ENCODE data around the gene NKIRAS1.

Gene NKIRAS1

DNA sequence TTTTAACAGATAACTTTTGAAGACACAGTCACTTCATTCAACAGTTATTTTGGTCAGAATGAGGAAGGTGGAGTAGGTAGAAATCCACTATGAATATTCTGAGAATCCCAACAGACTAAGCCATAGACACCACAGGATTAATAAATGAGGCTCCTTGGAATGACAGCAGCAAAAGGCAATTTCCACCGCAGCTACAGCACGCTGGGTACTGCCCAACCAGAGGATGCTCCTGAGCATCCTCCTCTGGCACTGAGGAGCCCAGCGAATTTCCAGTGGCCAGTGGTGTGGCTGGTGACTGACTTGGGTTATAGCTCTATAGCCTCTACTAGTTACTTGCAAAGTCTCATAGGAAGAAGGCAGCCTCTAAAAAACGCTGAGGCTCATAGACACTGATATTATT lies 24.6 kb upstream of the NKIRAS1 start:
- no peak overlapping the region for H3K4me3 ChIP-seq (ENCODE audit: low read depth, low read length)
- TF ChIP-seq, protein P1, sequence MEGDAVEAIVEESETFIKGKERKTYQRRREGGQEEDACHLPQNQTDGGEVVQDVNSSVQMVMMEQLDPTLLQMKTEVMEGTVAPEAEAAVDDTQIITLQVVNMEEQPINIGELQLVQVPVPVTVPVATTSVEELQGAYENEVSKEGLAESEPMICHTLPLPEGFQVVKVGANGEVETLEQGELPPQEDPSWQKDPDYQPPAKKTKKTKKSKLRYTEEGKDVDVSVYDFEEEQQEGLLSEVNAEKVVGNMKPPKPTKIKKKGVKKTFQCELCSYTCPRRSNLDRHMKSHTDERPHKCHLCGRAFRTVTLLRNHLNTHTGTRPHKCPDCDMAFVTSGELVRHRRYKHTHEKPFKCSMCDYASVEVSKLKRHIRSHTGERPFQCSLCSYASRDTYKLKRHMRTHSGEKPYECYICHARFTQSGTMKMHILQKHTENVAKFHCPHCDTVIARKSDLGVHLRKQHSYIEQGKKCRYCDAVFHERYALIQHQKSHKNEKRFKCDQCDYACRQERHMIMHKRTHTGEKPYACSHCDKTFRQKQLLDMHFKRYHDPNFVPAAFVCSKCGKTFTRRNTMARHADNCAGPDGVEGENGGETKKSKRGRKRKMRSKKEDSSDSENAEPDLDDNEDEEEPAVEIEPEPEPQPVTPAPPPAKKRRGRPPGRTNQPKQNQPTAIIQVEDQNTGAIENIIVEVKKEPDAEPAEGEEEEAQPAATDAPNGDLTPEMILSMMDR (IDR thresholded peaks at IDR 0.05; ENCODE audit: borderline replicate concordance, insufficient read depth, low read depth, low read length) = no peak

DNA sequence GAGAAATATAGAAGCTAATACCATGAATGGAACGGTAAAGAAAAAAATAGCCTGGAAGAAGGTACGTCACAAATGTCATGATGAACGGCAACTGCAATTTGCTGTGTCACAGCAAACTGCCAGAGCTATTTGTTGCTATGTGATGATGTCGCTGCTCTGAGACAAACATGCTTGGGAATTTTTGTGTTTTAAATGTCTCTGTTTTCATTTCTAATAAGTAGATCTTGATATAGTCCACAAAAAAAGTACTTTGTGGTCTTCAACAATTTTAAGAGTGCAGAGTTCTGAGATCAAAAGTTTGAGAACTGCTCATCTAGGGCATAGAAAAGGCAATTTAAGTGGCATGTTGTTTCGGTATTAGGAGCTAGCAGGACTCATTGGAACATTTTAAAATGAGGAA lies 24.0 kb upstream of the NKIRAS1 start:
- TF ChIP-seq, protein P1 (IDR thresholded peaks at IDR 0.05; ENCODE audit: borderline replicate concordance, insufficient read depth, low read depth, low read length) = no peak
- no peak overlapping the region for H3K4me3 ChIP-seq (ENCODE audit: low read depth, low read length)

DNA sequence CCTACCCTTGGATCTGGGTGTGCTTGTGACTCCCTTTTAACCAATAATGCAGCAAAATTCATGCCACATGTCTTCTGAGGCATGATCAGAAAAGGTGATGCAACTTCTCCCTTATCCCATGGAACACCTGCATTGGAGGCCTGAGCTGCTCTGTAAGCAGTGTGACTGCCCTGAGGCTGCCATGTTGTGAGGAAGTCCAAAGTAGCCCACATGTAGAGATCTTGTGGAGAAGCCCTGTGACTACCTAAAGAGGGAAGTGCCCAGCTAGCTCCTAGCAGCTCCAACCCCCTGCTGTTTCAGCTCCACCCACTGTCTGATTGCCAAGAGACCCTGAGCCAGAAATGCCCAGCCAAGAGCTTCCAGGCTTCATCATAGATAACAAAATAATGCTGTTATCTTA lies 21.9 kb upstream of the NKIRAS1 start:
- TF ChIP-seq, protein P1 (IDR thresholded peaks at IDR 0.05; ENCODE audit: borderline replicate concordance, insufficient read depth, low read depth, low read length) = no peak
- no peak overlapping the region for H3K4me3 ChIP-seq (ENCODE audit: low read depth, low read length)

DNA sequence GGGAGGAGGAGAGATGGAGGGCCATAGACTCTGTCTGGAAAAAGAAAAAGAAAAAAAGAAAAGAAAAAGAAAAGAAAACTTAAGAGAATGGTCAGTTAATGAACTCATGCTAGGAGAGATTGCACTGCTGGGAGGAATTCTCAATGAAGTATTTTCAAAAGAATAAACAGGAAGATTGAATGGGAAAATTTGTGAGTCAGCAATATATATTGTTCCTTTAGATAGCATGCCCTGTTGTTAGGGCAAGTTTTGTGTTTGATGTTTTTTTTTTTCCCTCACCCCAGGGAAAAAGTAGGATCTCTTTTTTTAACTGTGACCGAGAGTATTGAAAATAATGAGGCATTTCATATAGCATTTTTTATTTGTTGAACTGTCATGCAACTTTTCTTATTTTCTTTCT lies 20.5 kb upstream of the NKIRAS1 start:
- TF ChIP-seq, protein P1 (IDR thresholded peaks at IDR 0.05; ENCODE audit: borderline replicate concordance, insufficient read depth, low read depth, low read length) = no peak
- no peak overlapping the region for H3K4me3 ChIP-seq (ENCODE audit: low read depth, low read length)

DNA sequence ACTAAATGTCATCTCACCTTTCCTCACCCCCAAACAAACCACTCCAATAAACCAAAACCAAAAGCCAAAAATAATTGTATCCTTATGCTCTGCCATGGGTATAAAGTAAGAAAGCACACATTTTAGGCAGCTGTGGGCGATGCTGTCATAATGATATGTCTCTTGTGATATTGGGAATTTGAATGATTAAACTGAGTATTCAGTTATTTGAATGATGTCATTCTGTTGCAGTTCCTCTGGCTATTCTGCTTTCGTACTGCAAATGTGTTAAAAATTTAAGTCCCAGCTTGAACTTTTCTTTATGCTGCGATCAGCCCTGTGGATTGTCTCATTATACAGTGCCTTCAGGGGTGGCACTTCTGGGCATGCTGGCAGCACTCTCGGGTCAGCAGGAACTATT lies 17.5 kb upstream of the NKIRAS1 start:
- TF ChIP-seq, protein P1 (IDR thresholded peaks at IDR 0.05; ENCODE audit: borderline replicate concordance, insufficient read depth, low read depth, low read length) = no peak
- H3K4me3 ChIP-seq (ENCODE audit: low read depth, low read length) = no peak overlapping the region

DNA sequence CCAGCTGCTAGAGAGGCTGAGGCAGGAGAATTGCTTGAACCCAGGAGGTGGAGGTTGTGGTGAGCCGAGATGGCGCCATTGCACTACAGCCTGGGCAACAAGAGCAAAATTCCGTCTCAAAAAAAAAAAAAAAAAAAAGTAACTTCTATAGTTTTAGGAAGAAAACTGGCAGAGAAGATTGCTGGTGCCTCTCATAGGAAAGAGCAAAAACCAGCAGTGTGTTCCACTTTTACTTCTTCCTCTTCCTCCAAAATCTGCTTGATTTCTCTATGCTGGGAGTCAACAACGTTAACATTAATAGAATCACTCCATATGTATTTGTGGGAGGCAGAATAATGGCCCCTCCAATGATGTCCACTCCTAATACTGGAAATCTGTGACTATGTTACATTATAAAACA lies 15.8 kb upstream of the NKIRAS1 start:
- H3K4me3 ChIP-seq (ENCODE audit: low read depth, low read length) = no peak overlapping the region
- TF ChIP-seq, protein P1 (IDR thresholded peaks at IDR 0.05; ENCODE audit: borderline replicate concordance, insufficient read depth, low read depth, low read length) = no peak

DNA sequence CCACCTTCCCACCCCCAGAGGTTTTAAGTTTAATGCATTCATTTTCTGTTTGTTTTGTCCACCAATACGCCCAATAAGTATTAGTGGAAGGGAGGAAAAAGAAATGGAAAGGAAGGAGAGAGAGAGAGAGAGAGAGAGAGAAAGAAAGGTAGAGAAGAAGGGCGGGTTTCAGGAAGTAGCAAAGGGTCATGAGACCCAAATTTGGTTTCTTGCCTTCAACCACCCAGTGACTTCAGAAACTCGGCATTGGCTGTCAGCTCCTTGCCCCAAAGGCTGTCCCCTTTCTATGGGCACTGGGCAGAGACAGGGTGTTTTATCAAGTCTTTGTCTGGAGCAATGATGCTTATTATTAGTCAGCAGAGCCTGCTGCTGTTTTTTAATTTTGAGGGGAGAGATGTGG lies 14.8 kb upstream of the NKIRAS1 start:
- TF ChIP-seq, protein P1 (IDR thresholded peaks at IDR 0.05; ENCODE audit: borderline replicate concordance, insufficient read depth, low read depth, low read length) = no peak
- H3K4me3 ChIP-seq (ENCODE audit: low read depth, low read length) = no peak overlapping the region
